H1 (cell line): Measurements from ENCODE around the gene GCSAM. TPM values are rescaled to one million over a fixed set of nuclear protein-coding genes. Genes with fewer than 3 reads are reported as not detected.

Experiments
- CREB1 ChIP-seq: IDR thresholded peaks from 2 replicates; pipeline ENCODE4 v1.6.1; 2012; ENCODE audit warnings: inconsistent platforms
- SRF ChIP-seq: IDR thresholded peaks from 2 replicates; pipeline ENCODE4 v1.6.1; 2011; ENCODE audit warnings: mild to moderate bottlenecking, low read depth, low read length, moderate library complexity
- polyA plus RNA-seq, 7 experiments: library from polyadenylated mRNA; depleted of rRNA in 3 of 7; stranded (reverse) in 5 of 7; unstranded in 2 of 7; fragments of >200 nt in 5 of 7; fragments of 200-250 nt in 2 of 7; gene quantifications; 1 replicate in 5 of 7; 2 replicates in 1 of 7; 4 replicates in 1 of 7; pipeline versions ENCODE4 v1.2.1 to v1.2.3, GENCODE V29; 2011 to 2013; ENCODE audit warnings: missing spikeins in 2 of 7, mixed read lengths in 2 of 7
- total RNA-seq: library from RNA; stranded (reverse); fragmentation: NEBNext Ultra II Directional; extraction: Animal tissue kit (Norgen Biotek cat#: 25700); gene quantifications from 2 replicates; pipeline ENCODE4 v1.2.1, GENCODE V29; 2021
- TF ChIP-seq, protein P1 (sequence below): fragments of 300-600 bp; sonication (generic); IDR thresholded peaks from 2 replicates; pipeline ENCODE4 v1.7.1; 2012; ENCODE audit warnings: low read length, moderate library complexity, mild to moderate bottlenecking, inconsistent platforms; ENCODE audit not compliant: insufficient replicate concordance

Gene GCSAM
- total and polyA plus RNA-seq, 2 of the 8 experiments (the other 6 are each of a cell fraction or from before 2014, with no cell fraction given) = not detected

DNA sequence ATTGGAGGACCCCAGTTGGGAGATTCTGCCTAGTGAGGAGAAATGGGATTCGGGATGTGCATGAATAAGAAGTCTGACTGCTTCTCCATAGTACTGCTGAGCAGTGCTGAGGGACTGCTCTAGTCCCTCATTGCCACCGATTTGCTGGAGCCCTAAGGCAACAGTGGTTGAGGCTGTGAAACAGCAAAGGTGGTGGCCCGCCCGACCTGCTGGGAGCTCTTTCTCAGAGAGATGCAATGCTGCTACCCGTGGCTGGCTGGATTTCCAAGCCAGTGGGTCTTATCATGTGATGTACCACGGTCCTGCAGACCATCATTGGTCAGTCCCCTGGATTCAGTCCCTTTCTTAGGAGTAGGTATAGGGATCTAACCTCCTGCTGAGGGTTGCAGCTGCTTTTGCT lies 42.6 kb upstream of the GCSAM start (continued):
- TF ChIP-seq, protein P1, sequence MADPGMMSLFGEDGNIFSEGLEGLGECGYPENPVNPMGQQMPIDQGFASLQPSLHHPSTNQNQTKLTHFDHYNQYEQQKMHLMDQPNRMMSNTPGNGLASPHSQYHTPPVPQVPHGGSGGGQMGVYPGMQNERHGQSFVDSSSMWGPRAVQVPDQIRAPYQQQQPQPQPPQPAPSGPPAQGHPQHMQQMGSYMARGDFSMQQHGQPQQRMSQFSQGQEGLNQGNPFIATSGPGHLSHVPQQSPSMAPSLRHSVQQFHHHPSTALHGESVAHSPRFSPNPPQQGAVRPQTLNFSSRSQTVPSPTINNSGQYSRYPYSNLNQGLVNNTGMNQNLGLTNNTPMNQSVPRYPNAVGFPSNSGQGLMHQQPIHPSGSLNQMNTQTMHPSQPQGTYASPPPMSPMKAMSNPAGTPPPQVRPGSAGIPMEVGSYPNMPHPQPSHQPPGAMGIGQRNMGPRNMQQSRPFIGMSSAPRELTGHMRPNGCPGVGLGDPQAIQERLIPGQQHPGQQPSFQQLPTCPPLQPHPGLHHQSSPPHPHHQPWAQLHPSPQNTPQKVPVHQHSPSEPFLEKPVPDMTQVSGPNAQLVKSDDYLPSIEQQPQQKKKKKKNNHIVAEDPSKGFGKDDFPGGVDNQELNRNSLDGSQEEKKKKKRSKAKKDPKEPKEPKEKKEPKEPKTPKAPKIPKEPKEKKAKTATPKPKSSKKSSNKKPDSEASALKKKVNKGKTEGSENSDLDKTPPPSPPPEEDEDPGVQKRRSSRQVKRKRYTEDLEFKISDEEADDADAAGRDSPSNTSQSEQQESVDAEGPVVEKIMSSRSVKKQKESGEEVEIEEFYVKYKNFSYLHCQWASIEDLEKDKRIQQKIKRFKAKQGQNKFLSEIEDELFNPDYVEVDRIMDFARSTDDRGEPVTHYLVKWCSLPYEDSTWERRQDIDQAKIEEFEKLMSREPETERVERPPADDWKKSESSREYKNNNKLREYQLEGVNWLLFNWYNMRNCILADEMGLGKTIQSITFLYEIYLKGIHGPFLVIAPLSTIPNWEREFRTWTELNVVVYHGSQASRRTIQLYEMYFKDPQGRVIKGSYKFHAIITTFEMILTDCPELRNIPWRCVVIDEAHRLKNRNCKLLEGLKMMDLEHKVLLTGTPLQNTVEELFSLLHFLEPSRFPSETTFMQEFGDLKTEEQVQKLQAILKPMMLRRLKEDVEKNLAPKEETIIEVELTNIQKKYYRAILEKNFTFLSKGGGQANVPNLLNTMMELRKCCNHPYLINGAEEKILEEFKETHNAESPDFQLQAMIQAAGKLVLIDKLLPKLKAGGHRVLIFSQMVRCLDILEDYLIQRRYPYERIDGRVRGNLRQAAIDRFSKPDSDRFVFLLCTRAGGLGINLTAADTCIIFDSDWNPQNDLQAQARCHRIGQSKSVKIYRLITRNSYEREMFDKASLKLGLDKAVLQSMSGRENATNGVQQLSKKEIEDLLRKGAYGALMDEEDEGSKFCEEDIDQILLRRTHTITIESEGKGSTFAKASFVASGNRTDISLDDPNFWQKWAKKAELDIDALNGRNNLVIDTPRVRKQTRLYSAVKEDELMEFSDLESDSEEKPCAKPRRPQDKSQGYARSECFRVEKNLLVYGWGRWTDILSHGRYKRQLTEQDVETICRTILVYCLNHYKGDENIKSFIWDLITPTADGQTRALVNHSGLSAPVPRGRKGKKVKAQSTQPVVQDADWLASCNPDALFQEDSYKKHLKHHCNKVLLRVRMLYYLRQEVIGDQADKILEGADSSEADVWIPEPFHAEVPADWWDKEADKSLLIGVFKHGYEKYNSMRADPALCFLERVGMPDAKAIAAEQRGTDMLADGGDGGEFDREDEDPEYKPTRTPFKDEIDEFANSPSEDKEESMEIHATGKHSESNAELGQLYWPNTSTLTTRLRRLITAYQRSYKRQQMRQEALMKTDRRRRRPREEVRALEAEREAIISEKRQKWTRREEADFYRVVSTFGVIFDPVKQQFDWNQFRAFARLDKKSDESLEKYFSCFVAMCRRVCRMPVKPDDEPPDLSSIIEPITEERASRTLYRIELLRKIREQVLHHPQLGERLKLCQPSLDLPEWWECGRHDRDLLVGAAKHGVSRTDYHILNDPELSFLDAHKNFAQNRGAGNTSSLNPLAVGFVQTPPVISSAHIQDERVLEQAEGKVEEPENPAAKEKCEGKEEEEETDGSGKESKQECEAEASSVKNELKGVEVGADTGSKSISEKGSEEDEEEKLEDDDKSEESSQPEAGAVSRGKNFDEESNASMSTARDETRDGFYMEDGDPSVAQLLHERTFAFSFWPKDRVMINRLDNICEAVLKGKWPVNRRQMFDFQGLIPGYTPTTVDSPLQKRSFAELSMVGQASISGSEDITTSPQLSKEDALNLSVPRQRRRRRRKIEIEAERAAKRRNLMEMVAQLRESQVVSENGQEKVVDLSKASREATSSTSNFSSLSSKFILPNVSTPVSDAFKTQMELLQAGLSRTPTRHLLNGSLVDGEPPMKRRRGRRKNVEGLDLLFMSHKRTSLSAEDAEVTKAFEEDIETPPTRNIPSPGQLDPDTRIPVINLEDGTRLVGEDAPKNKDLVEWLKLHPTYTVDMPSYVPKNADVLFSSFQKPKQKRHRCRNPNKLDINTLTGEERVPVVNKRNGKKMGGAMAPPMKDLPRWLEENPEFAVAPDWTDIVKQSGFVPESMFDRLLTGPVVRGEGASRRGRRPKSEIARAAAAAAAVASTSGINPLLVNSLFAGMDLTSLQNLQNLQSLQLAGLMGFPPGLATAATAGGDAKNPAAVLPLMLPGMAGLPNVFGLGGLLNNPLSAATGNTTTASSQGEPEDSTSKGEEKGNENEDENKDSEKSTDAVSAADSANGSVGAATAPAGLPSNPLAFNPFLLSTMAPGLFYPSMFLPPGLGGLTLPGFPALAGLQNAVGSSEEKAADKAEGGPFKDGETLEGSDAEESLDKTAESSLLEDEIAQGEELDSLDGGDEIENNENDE = no peak
- TF ChIP-seq SRF (no peak), CREB1 (no peak)
